K562 (cell line): ENCODE results near the gene ZNF487. TPM values are rescaled to one million over a fixed set of nuclear protein-coding genes. Genes with fewer than 3 reads are reported as not detected.

ENCODE experiments used
- ATAC-seq: fragments of 200-7000 bp; cut with Tn5 transposase; 3 replicates; pipeline ENCODE4 v1.9.1; 2020; ENCODE audit warnings: moderate library complexity
- BruUV-seq: library from RNA; stranded (reverse); fragments of 400-500 nt; replicated peaks from 2 replicates; lab custom pipeline; 2021; lab: Mats Ljungman, UMichigan
- CTCF ChIA-PET: fragments of 300-600 bp; formaldehyde crosslinking; extraction: SDS; loops from one replicate; lab custom pipeline; 2021; ENCODE audit warnings: low intra/inter-chr PET ratio; lab: Yijun Ruan, JAX
- POLR2A ChIA-PET: fragments of 300-600, 350-650 bp; sonication (Branson Sonifier 250); formaldehyde crosslinking; extraction: SDS; loops from one replicate; lab custom pipeline; 2021; ENCODE audit warnings: antibody characterized with exemption, inconsistent platforms; lab: Yijun Ruan, JAX
- DNase-seq, 4 experiments: peaks; one replicate each; pipeline versions ENCODE4 v3.0.0 to v3.0.0-alpha.2; 2011 to 2018; ENCODE audit warnings: low spot score in 3 of 4, mixed read lengths in 3 of 4; ENCODE audit errors: extremely low read depth in 1 of 4
- FAIRE-seq: peaks from 2 replicates; lab custom pipeline; 2011; peaks lifted over from hg19 to GRCh38; lab: Jason Lieb, UNC
- H2AFZ ChIP-seq: 2 replicates; pipeline ENCODE4 v1.6.0; 2011; ENCODE audit warnings: low read depth, low read length, control low read depth, inconsistent platforms
- H3K27ac ChIP-seq: fragments of 200-600 bp; 3 replicates; pipeline ENCODE4 v1.8.0; 2011; ENCODE audit warnings: low read depth, mild to moderate bottlenecking, control low read depth, inconsistent platforms, low read length, moderate library complexity, mixed read lengths; ENCODE audit errors: extremely low read depth
- H3K27me3 ChIP-seq, 2 experiments: fragments of 300-600 bp in 1 of 2; 2 replicates in 1 of 2; 3 replicates in 1 of 2; pipeline versions ENCODE4 v1.6.0 to v1.8.0; 2011; ENCODE audit warnings: inconsistent platforms in 2 of 2, low read length in 2 of 2, mild to moderate bottlenecking in 1 of 2, mixed read lengths in 1 of 2, moderate library complexity in 1 of 2; ENCODE audit not compliant: control insufficient read depth in 2 of 2, insufficient read depth in 2 of 2
- H3K36me3 ChIP-seq: fragments of 300-600 bp; 3 replicates; pipeline ENCODE4 v1.8.0; 2011; ENCODE audit warnings: mild to moderate bottlenecking, low read length, inconsistent platforms; ENCODE audit not compliant: control insufficient read depth, insufficient read depth
- H3K4me1 ChIP-seq, 2 experiments: fragments of 200-600 bp in 1 of 2; replicated peaks in 1 of 2; 2 replicates in 1 of 2; 3 replicates in 1 of 2; pipeline versions ENCODE4 v1.5.1 to v1.8.0; 2011; ENCODE audit warnings: inconsistent platforms in 2 of 2, low read length in 2 of 2, mild to moderate bottlenecking in 1 of 2, mixed read lengths in 1 of 2, moderate library complexity in 1 of 2; ENCODE audit not compliant: control insufficient read depth in 2 of 2, insufficient read depth in 2 of 2
- H3K4me2 ChIP-seq: 2 replicates; pipeline ENCODE4 v1.6.1; 2011; ENCODE audit warnings: low read length, control low read depth, inconsistent platforms, mixed read lengths; ENCODE audit not compliant: insufficient read depth
- H3K4me3 ChIP-seq: fragments of 200-600 bp; sonication (generic), shearing (Covaris generic); 2 replicates; pipeline ENCODE4 v1.5.1; 2016; ENCODE audit warnings: control low read depth, inconsistent platforms
- H3K79me2 ChIP-seq: fragments of 200-600 bp; 3 replicates; pipeline ENCODE4 v1.8.0; 2011; ENCODE audit warnings: low read length, inconsistent platforms; ENCODE audit not compliant: control insufficient read depth, insufficient read depth
- H3K9ac ChIP-seq, 2 experiments: 2 replicates each; pipeline versions ENCODE4 v1.6.0 to v1.6.1; 2011; ENCODE audit warnings: low read depth in 2 of 2, low read length in 2 of 2, control low read depth in 1 of 2, inconsistent platforms in 1 of 2, mild to moderate bottlenecking in 1 of 2, mixed read lengths in 1 of 2; ENCODE audit not compliant: insufficient read depth in 1 of 2
- H3K9me1 ChIP-seq: one replicate; pipeline ENCODE4 v1.6.0; 2011; ENCODE audit warnings: inconsistent platforms, mild to moderate bottlenecking, low read length, moderate library complexity; ENCODE audit not compliant: control insufficient read depth, insufficient read depth
- H3K9me3 ChIP-seq: replicated peaks from 2 replicates; pipeline ENCODE4 v1.5.1; 2011; ENCODE audit warnings: low read depth, low read length, inconsistent platforms; ENCODE audit not compliant: control insufficient read depth, insufficient read depth
- H4K20me1 ChIP-seq: replicated peaks from 2 replicates; pipeline ENCODE4 v1.6.1; 2011; ENCODE audit warnings: low read length, inconsistent platforms, mixed read lengths; ENCODE audit not compliant: control insufficient read depth, insufficient read depth
- HLTF ChIP-seq: fragments of 450-650 bp; IDR thresholded peaks from 2 replicates; pipeline ENCODE4 v1.6.1; 2016
- LARP7 ChIP-seq: fragments of 450-650 bp; IDR thresholded peaks from 2 replicates; pipeline ENCODE4 v1.6.1; 2016
- MCM3 ChIP-seq: fragments of 450-650 bp; IDR thresholded peaks from 2 replicates; pipeline ENCODE4 v1.6.1; 2016
- NFE2L1 ChIP-seq: fragments of 450-650 bp; IDR thresholded peaks from 2 replicates; pipeline ENCODE4 v1.6.1; 2016; ENCODE audit warnings: missing genetic modification characterization, low read depth, mild to moderate bottlenecking, missing compliant biosample characterization, moderate library complexity, borderline replicate concordance
- NR4A1 ChIP-seq, 2 experiments: fragments of 250-450 bp in 1 of 2; fragments of 450-650 bp in 1 of 2; sonication (Bioruptor Pico) in 1 of 2; IDR thresholded peaks; 2 replicates each; pipeline versions ENCODE4 v1.4.0 to v1.6.1; 2016 to 2020; ENCODE audit warnings: mild to moderate bottlenecking in 2 of 2, missing compliant biosample characterization in 1 of 2, missing genetic modification characterization in 1 of 2, moderate library complexity in 1 of 2
- SAFB2 ChIP-seq: fragments of 200-400 bp; formaldehyde crosslinking; IDR thresholded peaks from 2 replicates; pipeline ENCODE4 v1.6.1; 2018; ENCODE audit warnings: borderline replicate concordance, low read length, low read depth, moderate library complexity; ENCODE audit not compliant: severe bottlenecking
- WGBS: fragments of 100-300 bp; shearing (Covaris generic); methylation state at CpG from one replicate; pipeline ENCODE4 v1.1.6; 2016; ENCODE audit warnings: low coverage, mixed read lengths; ENCODE audit not compliant: insufficient coverage; ENCODE audit errors: missing lambda C conversion rate; 5-methylcytosine and 5-hydroxymethylcytosine counted together
- in situ Hi-C: fragments of 300-500 bp; cut with MboI; formaldehyde crosslinking; loops from 4 replicates; pipeline ENCODE4 v1.15.0; 2018; ENCODE audit warnings: inconsistent platforms, mixed read lengths
- intact Hi-C: fragments of 100-400 bp; cut with micrococcal nuclease; formaldehyde crosslinking; loops from 2 replicates; pipeline ENCODE4 v1.14.2; 2022
- polyA plus RNA-seq, 8 experiments: library from polyadenylated mRNA; depleted of rRNA in 4 of 8; stranded (reverse) in 5 of 8; unstranded in 3 of 8; fragments of >200 nt; fragmentation: Nextera tagmentation in 2 of 8; fragmentation: Illumina TruSeq in 1 of 8; extraction: Ambion mirVana in 2 of 8; extraction: Trizol in 1 of 8; gene quantifications; 2 replicates each; pipeline versions ENCODE4 v1.2.1 to v1.2.3, GENCODE V29; 2011 to 2014; ENCODE audit warnings: inconsistent platforms in 1 of 8, missing spikeins in 1 of 8
- total RNA-seq, 7 experiments: library from RNA; depleted of rRNA in 6 of 7; stranded (reverse); fragments of >200 nt in 6 of 7; fragmentation: Illumina TruSeq in 2 of 7; extraction: Trizol in 2 of 7; gene quantifications; 2 replicates each; pipeline versions ENCODE4 v1.2.1 to v1.2.3, GENCODE V29; 2011 to 2021; ENCODE audit warnings: low replicate concordance in 1 of 7

ZNF487 gene
- total and polyA plus RNA-seq, 9 of the 15 experiments (the other 6 are each of a cell fraction or from before 2014, with no cell fraction given), result 1.9 to 6.5 (median 4.2) TPM

- H2AFZ ChIP-seq, result no peak overlapping the region
- POLR2A ChIA-PET, result interaction anchor here (0.7 to 1.4 kb wide), 2 partner anchors 45 to 49 kb away, joined by 3 to 7 read pairs; no protein-coding TSS in a partner anchor
- no peak for FAIRE-seq
- no peak for ATAC-seq
- no peaks in the 10 kb centered on the region for H3K9me1 ChIP-seq
- CTCF ChIA-PET, result no interaction called here
- no peak overlapping the region for H3K4me3 ChIP-seq
- H3K9ac ChIP-seq, result no peak overlapping the region
- no TSS peak for BruUV-seq
- TF ChIP-seq MCM3 (no peak), LARP7 (no peak), NFE2L1 (no peak), SAFB2 (no peak), HLTF (no peak), NR4A1 (CRISPR knock-in tag; IDR thresholded peaks at IDR 0.05) (no peak), NR4A1 (tag; IDR thresholded peaks at IDR 0.05) (no peak)
- DNase-seq, result no peak
- H3K4me2 ChIP-seq, result no peak overlapping the region
- peaks cover 14% of the 10 kb centered on the region for H3K79me2 ChIP-seq
- intact Hi-C loops (no loop called here), in situ Hi-C loops (loop anchor here (5.0 kb wide), 1 partner anchor 55 kb away; no protein-coding TSS in a partner anchor)
- WGBS, result 53% methylated on average over 4 of the region's 4 CpGs
- peaks cover 16 to 22% of the 10 kb centered on the region in 2 experiments; a peak in 4 of 5 replicates for H3K4me1 ChIP-seq
- no peaks in the 10 kb centered on the region for H4K20me1 ChIP-seq
- no peaks in the 10 kb centered on the region for H3K9me3 ChIP-seq
- no peak overlapping the region for H3K27ac ChIP-seq
- H3K36me3 ChIP-seq, result no peaks in the 10 kb centered on the region
- no peaks in the 10 kb centered on the region for H3K27me3 ChIP-seq
Measured at GRCh38 chr10:43452356-43452914, 15.5 kb downstream of the ZNF487 start.
